HEK293 (cell line): ENCODE results near the gene ZCCHC8.
A peak's percentile ranks its signal among the peaks of the same experiment; 100 is the strongest.

Experiments
- CTCF ChIA-PET: fragments of 350-600 bp; formaldehyde crosslinking; extraction: SDS; loops from one replicate; lab custom pipeline; 2021; ENCODE audit warnings: antibody characterized with exemption; lab: Yijun Ruan, JAX
- POLR2A ChIA-PET: fragments of 300-600 bp; formaldehyde crosslinking; extraction: SDS; loops from one replicate; lab custom pipeline; 2020; ENCODE audit warnings: antibody characterized with exemption, inconsistent platforms; lab: Yijun Ruan, JAX
- H3K27ac ChIP-seq: fragments of 200-500 bp; sonication (Bioruptor generic); 2 replicates; pipeline ENCODE4 v1.5.1; 2014; ENCODE audit warnings: low read depth, low read length, control low read depth, inconsistent platforms; ENCODE audit errors: extremely low read depth
- H3K36me3 ChIP-seq, 2 experiments: fragments of 200-500 bp in 1 of 2; sonication (Bioruptor generic) in 1 of 2; 1 replicate in 1 of 2; 2 replicates in 1 of 2; pipeline ENCODE4 v1.5.1; 2014 to 2017; ENCODE audit warnings: inconsistent platforms in 2 of 2, low read length in 2 of 2; ENCODE audit not compliant: control insufficient read depth in 2 of 2, insufficient read depth in 1 of 2
- H3K4me1 ChIP-seq: fragments of 200-500 bp; sonication (Bioruptor generic); 2 replicates; pipeline ENCODE4 v1.5.1; 2014; ENCODE audit warnings: mild to moderate bottlenecking, low read length, inconsistent platforms; ENCODE audit not compliant: control insufficient read depth, insufficient read depth
- H3K4me3 ChIP-seq: 2 replicates; pipeline ENCODE4 v1.5.1; 2011; ENCODE audit warnings: low read depth, mild to moderate bottlenecking, control low read depth, low read length, moderate library complexity
- H3K9me3 ChIP-seq: fragments of 200-500 bp; sonication (Bioruptor generic); 2 replicates; pipeline ENCODE4 v1.5.1; 2014; ENCODE audit warnings: low read depth, low read length, inconsistent platforms; ENCODE audit not compliant: control insufficient read depth, insufficient read depth
- EGR2 ChIP-seq: fragments of 450-650 bp; formaldehyde crosslinking; IDR thresholded peaks from 2 replicates; pipeline ENCODE4 v1.5.1; 2016; ENCODE audit warnings: low read depth, missing biosample characterization, missing genetic modification characterization
- GLI2 ChIP-seq: fragments of 450-650 bp; formaldehyde crosslinking; IDR thresholded peaks from 2 replicates; pipeline ENCODE4; 2017; ENCODE audit warnings: missing biosample characterization, missing genetic modification characterization, low read depth, borderline replicate concordance
- MZF1 ChIP-seq: fragments of 450-650 bp; formaldehyde crosslinking; IDR thresholded peaks from 2 replicates; pipeline ENCODE4 v1.5.1; 2017; ENCODE audit warnings: missing biosample characterization, missing genetic modification characterization, borderline replicate concordance
- OSR2 ChIP-seq: fragments of 450-650 bp; formaldehyde crosslinking; IDR thresholded peaks from 2 replicates; pipeline ENCODE4 v1.5.1; 2016; ENCODE audit warnings: missing biosample characterization, missing genetic modification characterization
- OVOL3 ChIP-seq: fragments of 450-650 bp; formaldehyde crosslinking; IDR thresholded peaks from 2 replicates; pipeline ENCODE4 v1.5.1; 2016; ENCODE audit warnings: missing biosample characterization, missing genetic modification characterization
- REPIN1 ChIP-seq: fragments of 450-650 bp; formaldehyde crosslinking; IDR thresholded peaks from 2 replicates; pipeline ENCODE4 v1.5.1; 2017; ENCODE audit warnings: missing biosample characterization, missing genetic modification characterization, low read depth
- SETDB1 ChIP-seq: IDR thresholded peaks from one replicate; pipeline ENCODE4 v1.6.1; 2017; ENCODE audit warnings: mild to moderate bottlenecking, low read length, moderate library complexity, mixed read lengths; ENCODE audit not compliant: insufficient read length
- ZBTB20 ChIP-seq: fragments of 450-650 bp; formaldehyde crosslinking; IDR thresholded peaks from 2 replicates; pipeline ENCODE4 v1.5.1; 2016; ENCODE audit warnings: missing biosample characterization, missing genetic modification characterization
- ZIC2 ChIP-seq: fragments of 450-650 bp; formaldehyde crosslinking; IDR thresholded peaks from 2 replicates; pipeline ENCODE4 v1.5.1; 2016; ENCODE audit warnings: missing biosample characterization, missing genetic modification characterization
- ZNF112 ChIP-seq: fragments of 450-650 bp; formaldehyde crosslinking; IDR thresholded peaks from 2 replicates; pipeline ENCODE4 v1.5.0; 2017; ENCODE audit warnings: missing biosample characterization, missing genetic modification characterization
- ZNF121 ChIP-seq: fragments of 450-650 bp; formaldehyde crosslinking; IDR thresholded peaks from 2 replicates; pipeline ENCODE4 v1.5.1; 2016; ENCODE audit warnings: missing biosample characterization, missing genetic modification characterization
- ZNF132 ChIP-seq: fragments of 450-650 bp; formaldehyde crosslinking; IDR thresholded peaks from 2 replicates; pipeline ENCODE4 v1.5.1; 2017; ENCODE audit warnings: missing biosample characterization, missing genetic modification characterization, borderline replicate concordance
- ZNF138 ChIP-seq: fragments of 450-650 bp; formaldehyde crosslinking; IDR thresholded peaks from 2 replicates; pipeline ENCODE4 v1.5.1; 2016; ENCODE audit warnings: missing biosample characterization, missing genetic modification characterization, borderline replicate concordance
- ZNF140 ChIP-seq: fragments of 450-650 bp; formaldehyde crosslinking; IDR thresholded peaks from 2 replicates; pipeline ENCODE4 v1.5.1; 2016; ENCODE audit warnings: missing biosample characterization, missing genetic modification characterization
- ZNF146 ChIP-seq: fragments of 450-650 bp; formaldehyde crosslinking; IDR thresholded peaks from 2 replicates; pipeline ENCODE4 v1.5.1; 2016; ENCODE audit warnings: missing biosample characterization, missing genetic modification characterization
- ZNF274 ChIP-seq, 2 experiments: fragments of 200-500 bp in 1 of 2; fragments of 450-650 bp in 1 of 2; sonication (Bioruptor generic) in 1 of 2; formaldehyde crosslinking in 1 of 2; IDR thresholded peaks; 2 replicates each; pipeline versions ENCODE4 v1.5.1 to v1.6.1; 2014 to 2016; ENCODE audit warnings: borderline replicate concordance in 1 of 2, inconsistent platforms in 1 of 2, low read length in 1 of 2, missing biosample characterization in 1 of 2, missing genetic modification characterization in 1 of 2
- ZNF558 ChIP-seq: fragments of 450-650 bp; formaldehyde crosslinking; IDR thresholded peaks from 2 replicates; pipeline ENCODE4 v1.5.1; 2016; ENCODE audit warnings: missing biosample characterization, missing genetic modification characterization
- ZNF571 ChIP-seq: fragments of 450-650 bp; formaldehyde crosslinking; IDR thresholded peaks from 2 replicates; pipeline ENCODE4 v1.5.0; 2017; ENCODE audit warnings: missing biosample characterization, missing genetic modification characterization
- ZNF658 ChIP-seq: fragments of 450-650 bp; formaldehyde crosslinking; IDR thresholded peaks from 2 replicates; pipeline ENCODE4; 2016; ENCODE audit warnings: missing biosample characterization, missing genetic modification characterization
- ZNF843 ChIP-seq: fragments of 450-650 bp; formaldehyde crosslinking; IDR thresholded peaks from 2 replicates; pipeline ENCODE4 v1.5.1; 2016; ENCODE audit warnings: missing biosample characterization, missing genetic modification characterization
- ZSCAN16 ChIP-seq: fragments of 450-650 bp; formaldehyde crosslinking; IDR thresholded peaks from 2 replicates; pipeline ENCODE4 v1.5.1; 2016; ENCODE audit warnings: missing biosample characterization, missing genetic modification characterization
- TF ChIP-seq, protein P1 (sequence below): fragments of 450-650 bp; formaldehyde crosslinking; IDR thresholded peaks from 2 replicates; pipeline ENCODE4 v1.5.1; 2016; ENCODE audit warnings: missing biosample characterization, missing genetic modification characterization
- TF ChIP-seq, protein P2 (sequence below): fragments of 450-650 bp; formaldehyde crosslinking; conservative IDR thresholded peaks from 2 replicates; pipeline ENCODE4 v1.5.1; 2016; ENCODE audit warnings: low read depth, missing biosample characterization, missing genetic modification characterization

The ZCCHC8 gene

DNA sequence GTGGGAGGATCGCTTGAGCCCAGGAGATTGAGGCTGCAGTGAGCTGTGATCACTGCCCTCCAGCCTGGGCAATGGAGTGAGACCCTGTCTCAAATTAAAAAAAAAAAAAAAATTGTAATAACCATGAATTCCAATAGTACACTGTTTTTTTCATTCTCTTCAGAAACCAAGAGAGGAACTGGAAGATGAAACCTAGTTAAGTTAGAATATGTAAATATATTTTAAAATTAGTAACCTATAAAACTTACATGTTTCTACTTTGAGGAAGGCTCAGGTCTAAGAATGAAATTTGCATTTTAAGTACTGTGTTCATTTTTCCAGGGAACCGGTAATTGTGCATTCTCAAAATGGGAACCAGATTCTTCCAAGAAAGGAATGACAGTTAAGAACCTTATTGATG, 45.1 kb upstream of the ZCCHC8 start:
- Histone ChIP-seq H3K36me3 (peaks cover 80 to 82% of the 10 kb centered on the region in 2 experiments), H3K4me1 (no peaks in the 10 kb centered on the region), H3K4me3 (no peak overlapping the region), H3K9me3 (no peaks in the 10 kb centered on the region), H3K27ac (no peak overlapping the region)
- CTCF ChIA-PET = no interaction called here
- POLR2A ChIA-PET = no interaction called here
- TF ChIP-seq ZNF121 (tag by site-specific recombination) = peak; percentile 35; the same call in 1 of the 2 replicates
- no peak for TF ChIP-seq REPIN1 (tag by site-specific recombination)
- no peak for TF ChIP-seq ZNF140 (tag by site-specific recombination)
- no peak for TF ChIP-seq ZNF571 (tag by site-specific recombination)
- TF ChIP-seq GLI2 (tag by site-specific recombination) = no peak

DNA sequence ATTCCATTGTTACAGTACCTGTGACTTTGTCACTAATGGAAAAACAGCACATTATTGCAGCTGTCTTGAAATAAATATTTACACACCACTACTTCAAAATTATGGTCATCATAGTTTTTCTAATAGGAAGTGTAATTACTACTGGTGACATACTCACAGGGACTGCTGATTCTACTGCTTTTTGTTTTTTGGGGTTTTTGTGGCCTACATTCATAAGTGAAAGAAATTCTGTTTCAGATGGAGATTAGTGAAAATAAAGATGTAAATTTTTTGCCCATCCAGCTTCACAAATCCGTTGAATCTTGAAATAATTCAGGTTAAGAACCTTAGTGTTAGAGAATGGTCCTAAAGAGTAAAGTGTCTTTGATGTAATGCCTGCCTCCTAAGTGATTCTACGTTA, 43.8 kb upstream of the ZCCHC8 start:
- POLR2A ChIA-PET = no interaction called here
- no peak for TF ChIP-seq ZNF146 (tag by site-specific recombination)
- no peak for TF ChIP-seq ZNF558 (tag by site-specific recombination)
- TF ChIP-seq ZNF843 (tag by site-specific recombination) = no peak
- no peak for TF ChIP-seq ZSCAN16 (tag by site-specific recombination)
- TF ChIP-seq, protein P1, sequence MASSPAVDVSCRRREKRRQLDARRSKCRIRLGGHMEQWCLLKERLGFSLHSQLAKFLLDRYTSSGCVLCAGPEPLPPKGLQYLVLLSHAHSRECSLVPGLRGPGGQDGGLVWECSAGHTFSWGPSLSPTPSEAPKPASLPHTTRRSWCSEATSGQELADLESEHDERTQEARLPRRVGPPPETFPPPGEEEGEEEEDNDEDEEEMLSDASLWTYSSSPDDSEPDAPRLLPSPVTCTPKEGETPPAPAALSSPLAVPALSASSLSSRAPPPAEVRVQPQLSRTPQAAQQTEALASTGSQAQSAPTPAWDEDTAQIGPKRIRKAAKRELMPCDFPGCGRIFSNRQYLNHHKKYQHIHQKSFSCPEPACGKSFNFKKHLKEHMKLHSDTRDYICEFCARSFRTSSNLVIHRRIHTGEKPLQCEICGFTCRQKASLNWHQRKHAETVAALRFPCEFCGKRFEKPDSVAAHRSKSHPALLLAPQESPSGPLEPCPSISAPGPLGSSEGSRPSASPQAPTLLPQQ = no peak
- no peak for TF ChIP-seq ZNF274 (IDR thresholded peaks at IDR 0.05; ENCODE audit: low read length)
- no peak for TF ChIP-seq ZNF274 (tag by site-specific recombination; IDR thresholded peaks at IDR 0.05; ENCODE audit: borderline replicate concordance)
- TF ChIP-seq ZNF132 = no peak
- no peak for TF ChIP-seq MZF1 (tag by site-specific recombination)
- TF ChIP-seq ZNF138 (tag by site-specific recombination) = no peak
- TF ChIP-seq ZBTB20 (tag by site-specific recombination) = no peak
- no peak for TF ChIP-seq ZNF112 (tag by site-specific recombination)
- TF ChIP-seq ZIC2 (tag by site-specific recombination) = no peak
- TF ChIP-seq OVOL3 (tag by site-specific recombination) = no peak
- TF ChIP-seq ZNF658 (tag by site-specific recombination) = no peak
- no peak for TF ChIP-seq OSR2 (tag by site-specific recombination)
- TF ChIP-seq SETDB1 = no peak
- no peak for TF ChIP-seq EGR2 (tag by site-specific recombination)
- TF ChIP-seq, protein P2, sequence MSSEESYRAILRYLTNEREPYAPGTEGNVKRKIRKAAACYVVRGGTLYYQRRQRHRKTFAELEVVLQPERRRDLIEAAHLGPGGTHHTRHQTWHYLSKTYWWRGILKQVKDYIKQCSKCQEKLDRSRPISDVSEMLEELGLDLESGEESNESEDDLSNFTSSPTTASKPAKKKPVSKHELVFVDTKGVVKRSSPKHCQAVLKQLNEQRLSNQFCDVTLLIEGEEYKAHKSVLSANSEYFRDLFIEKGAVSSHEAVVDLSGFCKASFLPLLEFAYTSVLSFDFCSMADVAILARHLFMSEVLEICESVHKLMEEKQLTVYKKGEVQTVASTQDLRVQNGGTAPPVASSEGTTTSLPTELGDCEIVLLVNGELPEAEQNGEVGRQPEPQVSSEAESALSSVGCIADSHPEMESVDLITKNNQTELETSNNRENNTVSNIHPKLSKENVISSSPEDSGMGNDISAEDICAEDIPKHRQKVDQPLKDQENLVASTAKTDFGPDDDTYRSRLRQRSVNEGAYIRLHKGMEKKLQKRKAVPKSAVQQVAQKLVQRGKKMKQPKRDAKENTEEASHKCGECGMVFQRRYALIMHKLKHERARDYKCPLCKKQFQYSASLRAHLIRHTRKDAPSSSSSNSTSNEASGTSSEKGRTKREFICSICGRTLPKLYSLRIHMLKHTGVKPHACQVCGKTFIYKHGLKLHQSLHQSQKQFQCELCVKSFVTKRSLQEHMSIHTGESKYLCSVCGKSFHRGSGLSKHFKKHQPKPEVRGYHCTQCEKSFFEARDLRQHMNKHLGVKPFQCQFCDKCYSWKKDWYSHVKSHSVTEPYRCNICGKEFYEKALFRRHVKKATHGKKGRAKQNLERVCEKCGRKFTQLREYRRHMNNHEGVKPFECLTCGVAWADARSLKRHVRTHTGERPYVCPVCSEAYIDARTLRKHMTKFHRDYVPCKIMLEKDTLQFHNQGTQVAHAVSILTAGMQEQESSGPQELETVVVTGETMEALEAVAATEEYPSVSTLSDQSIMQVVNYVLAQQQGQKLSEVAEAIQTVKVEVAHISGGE (tag by site-specific recombination) = no peak
- H3K27ac ChIP-seq = no peak overlapping the region
- H3K4me3 ChIP-seq = no peak overlapping the region
- CTCF ChIA-PET = no interaction called here
- H3K36me3 ChIP-seq = peaks cover 81 to 82% of the 10 kb centered on the region in 2 experiments
- no peaks in the 10 kb centered on the region for H3K4me1 ChIP-seq
- no peaks in the 10 kb centered on the region for H3K9me3 ChIP-seq
